Endometrium (tissue), 2 donors: Measurements from ENCODE around the gene CDC27.
"Not testable (repeated sequence)": the region's sequence is repeated elsewhere in the genome, so short reads cannot be mapped to it uniquely, and the experiment has no call there.

Experiments used
- FAIRE-seq: peaks from 2 replicates; lab custom pipeline; 2012; peaks lifted over from hg19 to GRCh38; lab: Jason Lieb, UNC
- donor health status: control.
- donor health status: control.

CDC27 gene

DNA sequence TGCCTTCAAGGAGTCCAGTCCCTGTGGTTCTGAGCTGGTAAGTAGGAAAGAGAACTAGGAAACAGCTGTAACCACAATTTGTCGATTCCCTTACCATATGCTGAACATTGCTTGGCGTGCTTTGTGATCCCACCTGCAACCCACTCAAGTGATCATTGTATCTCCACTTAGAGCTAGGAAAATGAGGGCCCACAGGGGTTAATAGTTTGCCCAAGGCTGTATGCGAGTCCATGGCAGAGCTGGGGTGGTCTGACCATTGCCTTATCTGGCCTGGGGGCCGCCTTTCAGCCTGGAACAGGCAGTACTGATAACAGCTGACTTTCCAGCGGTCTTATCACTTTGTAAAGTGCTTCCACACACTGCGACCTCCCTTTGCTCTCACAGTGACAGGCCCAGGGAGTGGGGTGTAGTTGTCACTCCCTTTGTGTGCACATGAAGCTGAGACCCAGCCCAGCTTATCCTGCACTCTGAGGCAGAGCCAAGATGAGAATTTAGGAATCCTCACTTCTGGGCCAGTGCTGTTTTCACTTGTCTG is 29.9 kb upstream of the CDC27 start:
- FAIRE-seq, result no peak

DNA sequence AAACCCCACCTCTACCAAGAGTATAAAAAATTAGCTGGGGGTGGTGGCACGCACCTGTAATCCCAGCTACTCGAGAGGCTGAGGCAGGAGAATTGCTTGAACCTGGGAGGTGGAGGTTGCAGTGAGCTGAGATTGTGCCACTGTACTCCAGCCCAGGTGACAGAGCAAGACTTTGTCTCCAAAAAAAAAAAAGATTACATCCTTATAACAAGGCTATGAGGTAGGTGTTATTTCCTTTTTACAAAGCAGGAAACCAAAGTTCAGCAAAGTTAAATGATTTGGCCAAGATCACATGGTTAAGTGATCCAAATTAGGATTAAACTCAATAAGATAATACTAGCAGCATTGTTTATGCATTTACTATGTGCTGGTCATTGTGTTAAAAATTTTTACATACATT is 28.2 kb upstream of the CDC27 start:
- FAIRE-seq, result not testable (repeated sequence)

DNA sequence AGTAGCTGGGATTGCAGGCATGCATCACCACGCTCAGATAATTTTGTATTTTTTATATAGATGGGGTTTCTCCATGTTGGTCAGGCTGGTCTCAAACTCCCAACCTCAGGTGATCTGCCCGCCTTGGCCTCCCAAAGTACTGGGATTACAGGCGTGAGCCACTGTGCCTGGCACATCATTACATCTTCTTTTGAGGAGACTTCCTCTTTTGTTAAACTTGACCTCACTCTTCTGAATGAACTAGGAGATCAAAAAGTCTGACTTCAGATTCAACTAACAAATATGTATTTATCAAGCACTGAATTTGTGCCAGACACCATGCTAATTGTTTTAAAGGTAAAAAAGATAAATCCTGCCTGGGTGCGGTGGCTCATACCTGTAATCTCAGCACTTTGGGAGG is 27.7 kb upstream of the CDC27 start:
- not testable (repeated sequence) for FAIRE-seq

DNA sequence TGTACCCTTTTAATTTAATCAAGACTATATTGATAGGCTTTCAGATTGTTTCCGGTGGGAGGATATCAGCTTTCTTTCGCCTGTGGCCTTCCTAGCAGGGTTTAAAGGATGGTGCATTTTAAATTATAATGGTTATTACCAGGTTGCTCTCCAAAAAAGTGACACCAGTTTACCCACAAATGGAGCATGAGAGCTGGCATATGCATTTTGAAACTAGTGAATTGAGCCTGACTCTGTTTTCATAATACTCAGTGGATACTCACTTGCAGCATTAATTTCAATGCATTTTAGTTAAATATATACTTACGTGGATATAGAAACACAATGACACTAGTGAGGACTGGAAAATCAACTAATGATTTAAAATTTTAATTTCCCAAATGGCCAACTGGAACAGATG is 25.8 kb upstream of the CDC27 start:
- FAIRE-seq, result no peak

DNA sequence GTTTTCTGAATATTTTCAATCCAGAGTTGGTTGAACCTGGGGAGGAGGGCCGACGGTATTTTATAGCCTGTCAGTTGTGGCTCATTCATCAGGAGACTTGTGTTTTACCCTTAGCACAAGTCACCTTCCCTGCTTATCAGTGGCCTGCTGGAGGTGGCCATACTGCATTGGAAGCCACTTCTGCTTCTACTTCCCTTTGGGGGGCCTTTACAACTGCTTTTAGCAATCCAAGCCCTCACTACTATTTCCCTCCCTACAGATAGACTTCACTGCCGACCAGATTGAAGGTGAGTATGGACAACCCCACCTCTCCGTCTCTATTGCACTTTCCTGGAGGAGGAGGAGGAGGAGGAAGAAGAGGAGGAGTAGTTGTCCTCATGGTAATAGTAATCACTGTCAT is 24.4 kb upstream of the CDC27 start:
- FAIRE-seq, result no peak

DNA sequence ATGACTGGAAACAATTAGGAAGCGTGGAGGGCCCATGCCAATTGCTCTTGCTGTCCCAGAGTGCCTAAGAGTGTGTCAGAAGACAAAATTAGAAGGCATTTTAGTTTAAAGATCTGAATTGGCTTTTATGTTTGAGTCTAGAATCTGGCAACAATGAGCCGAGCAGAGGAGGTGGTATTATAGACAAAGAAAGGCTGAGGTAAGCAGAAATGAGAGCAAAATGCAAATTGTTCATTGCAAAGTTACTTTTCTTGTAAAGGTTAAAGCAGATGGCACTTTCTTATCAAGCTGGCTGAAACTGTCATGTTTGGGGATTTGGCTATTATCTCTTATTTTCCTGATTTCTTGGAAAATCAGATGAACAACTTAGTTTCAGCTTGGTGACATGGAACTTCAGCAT is 23.4 kb upstream of the CDC27 start:
- FAIRE-seq, result no peak

DNA sequence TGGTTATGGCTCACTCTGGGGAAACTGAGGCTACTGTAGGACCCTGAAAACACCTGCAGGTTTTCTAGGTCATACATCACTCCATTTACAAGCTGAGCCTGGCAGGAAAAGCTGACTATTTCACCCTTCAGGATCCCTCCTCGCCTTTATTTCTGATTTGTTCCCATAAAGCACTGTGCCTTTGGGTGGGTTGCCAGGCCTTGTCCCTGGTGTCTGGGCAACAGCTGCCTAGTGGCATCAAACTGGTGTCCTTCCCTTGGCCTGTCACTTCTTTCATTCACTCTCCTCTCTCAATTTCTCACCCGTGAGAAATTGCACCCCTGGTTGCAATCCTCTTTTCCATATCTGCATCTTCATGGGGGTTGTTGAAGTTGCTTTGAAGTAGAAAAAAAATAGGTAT is 21.7 kb upstream of the CDC27 start:
- FAIRE-seq, result no peak

DNA sequence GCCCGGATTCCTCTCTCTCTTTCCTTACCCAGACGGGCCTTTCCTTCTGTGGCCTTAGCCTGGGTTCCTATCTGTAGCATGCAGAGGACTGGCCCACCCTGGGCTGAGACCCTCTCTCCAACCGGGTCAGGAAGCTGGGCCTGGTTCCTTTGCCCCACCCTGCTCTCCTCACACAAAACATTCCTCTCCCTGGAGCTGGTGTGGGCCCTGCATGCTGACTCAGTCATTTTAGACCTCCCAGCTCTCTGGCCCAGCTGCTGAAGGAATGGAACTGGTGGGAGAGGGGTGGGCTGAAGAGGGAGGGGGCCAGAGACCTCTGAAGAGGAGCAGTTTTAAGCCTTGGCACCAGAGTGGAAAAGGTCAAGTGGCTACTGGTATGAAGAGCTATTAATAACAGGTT is 21.0 kb upstream of the CDC27 start:
- no peak for FAIRE-seq

DNA sequence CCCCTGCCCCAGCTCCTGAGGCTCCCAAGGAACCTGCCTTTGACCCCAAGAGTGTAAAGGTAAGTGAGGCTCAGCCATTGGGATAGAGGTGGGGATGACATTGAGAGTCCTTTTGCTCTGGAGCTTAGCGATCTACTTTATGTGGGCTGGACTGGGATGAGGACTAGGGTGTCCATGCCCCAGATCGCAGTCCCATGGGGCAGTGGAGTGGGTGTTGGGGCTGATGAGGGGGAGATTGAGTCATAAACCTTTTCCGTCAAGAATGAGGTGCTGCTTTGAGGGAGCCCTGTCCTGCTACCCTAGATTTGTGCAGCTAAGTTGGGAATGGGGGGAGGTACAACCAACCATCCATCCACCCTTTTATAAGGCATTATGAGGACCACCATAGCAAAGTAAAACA is 20.4 kb upstream of the CDC27 start:
- no peak for FAIRE-seq

DNA sequence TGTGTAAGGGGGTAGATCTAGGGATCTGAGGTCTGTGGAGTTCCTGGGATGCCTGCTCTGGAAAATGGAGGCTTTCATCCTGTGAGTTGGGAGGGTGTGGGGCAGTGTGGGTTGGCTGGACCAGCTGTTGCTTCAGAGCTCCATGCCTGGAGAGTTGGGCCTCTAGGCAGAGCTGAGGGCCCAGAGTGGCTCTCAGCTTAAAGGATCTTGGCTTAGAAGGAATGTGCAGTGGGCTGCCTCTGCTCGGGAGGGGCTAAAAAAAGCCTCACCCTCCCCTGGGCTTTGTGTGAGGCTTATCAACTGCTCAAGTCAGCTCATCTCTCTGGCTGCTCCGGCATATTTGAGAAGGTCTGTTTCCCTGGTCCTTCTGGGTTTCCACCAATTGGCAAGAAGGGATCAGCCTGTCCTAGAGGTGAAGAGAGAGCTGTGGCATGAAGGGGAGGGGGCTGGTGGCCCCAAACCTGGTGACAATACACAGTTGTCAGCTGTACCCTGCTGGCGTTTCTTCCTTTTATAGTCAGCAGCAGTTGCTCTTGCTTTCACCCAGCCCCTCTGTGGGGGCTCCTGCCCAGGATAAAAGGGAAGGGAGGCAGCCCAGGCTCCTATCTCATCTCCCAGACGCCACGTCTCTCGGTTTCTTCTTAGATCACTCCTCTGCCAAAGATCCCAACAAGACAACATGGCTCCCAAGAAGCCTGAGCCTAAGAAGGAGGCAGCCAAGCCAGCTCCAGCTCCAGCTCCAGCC is 19.8 kb upstream of the CDC27 start, which contains the start of gene MYL4:
Gene MYL4 (plus strand): TSS at position 605 of the 745 bp plus-strand sequence. CDS start 75 bp downstream, at position 680.
- no peak for FAIRE-seq

DNA sequence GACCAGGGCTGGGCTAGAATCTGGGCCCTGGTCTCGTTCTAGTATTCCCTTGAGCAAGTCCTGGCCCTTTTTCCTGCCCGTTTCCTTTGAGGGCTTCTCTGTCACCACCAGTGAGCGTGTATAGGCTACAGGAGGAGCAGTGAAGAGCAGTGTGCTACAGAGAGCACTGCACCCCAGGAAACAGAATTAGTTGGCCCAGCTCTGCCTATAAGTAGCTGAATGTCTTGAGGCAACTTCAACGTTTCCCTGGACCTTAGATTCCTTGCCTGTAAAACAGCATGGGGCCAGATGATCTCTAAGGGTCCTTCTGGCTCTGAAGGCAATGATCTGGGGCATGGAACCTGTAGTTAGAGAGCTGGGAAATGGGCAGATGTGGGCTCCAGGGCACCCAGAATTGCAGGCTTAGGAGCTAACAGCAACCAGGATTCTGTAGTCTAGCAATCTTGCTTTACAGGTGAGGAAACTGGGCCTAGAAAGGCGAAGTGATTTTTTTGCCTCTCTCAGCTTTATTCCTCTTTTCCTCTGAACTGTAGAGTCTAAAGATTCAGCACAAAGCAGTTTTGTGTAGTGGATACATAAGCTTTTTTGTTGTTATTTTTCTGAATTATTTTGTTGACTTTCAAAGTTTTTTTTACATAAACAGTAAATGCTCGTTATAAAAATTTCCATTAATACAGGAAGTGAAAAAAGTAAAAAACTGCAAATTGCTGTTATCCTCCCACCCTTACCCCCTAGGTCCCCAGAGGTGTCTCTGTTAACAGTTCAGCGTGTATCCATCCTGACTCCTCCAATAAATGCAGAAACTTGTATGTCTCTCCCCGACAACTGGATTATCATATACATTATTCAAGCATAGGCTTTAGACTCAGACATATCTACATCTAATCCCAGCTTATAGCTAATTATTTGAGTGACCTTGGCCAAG is 18.3 kb upstream of the CDC27 start:
- no peak for FAIRE-seq

DNA sequence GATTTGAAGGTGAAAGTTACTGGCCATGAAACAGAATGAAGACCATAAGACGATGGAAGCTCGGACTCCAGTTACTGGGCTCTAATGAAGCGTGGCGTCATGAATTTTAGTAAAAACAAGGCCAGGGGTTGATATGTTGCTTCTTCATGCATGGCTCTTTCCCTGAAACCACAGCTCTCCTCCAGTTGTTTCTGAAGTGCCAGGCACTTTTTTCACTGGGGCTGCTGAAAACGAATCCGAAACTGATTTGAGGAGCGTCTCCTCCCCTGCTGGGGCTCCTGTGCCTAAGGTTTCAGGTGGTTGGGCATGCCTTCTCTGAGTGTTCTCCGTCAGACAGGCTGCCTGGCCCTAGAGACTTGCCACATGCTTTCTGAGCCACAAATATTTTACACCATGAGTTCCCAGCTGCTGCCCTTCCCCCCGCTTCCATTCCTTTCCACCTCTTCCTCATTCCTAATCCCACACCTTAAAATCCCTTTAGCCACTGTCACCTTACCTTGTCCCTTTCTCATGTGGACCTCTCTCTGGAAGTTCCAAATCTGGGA is 16.4 kb upstream of the CDC27 start:
- FAIRE-seq, result no peak

DNA sequence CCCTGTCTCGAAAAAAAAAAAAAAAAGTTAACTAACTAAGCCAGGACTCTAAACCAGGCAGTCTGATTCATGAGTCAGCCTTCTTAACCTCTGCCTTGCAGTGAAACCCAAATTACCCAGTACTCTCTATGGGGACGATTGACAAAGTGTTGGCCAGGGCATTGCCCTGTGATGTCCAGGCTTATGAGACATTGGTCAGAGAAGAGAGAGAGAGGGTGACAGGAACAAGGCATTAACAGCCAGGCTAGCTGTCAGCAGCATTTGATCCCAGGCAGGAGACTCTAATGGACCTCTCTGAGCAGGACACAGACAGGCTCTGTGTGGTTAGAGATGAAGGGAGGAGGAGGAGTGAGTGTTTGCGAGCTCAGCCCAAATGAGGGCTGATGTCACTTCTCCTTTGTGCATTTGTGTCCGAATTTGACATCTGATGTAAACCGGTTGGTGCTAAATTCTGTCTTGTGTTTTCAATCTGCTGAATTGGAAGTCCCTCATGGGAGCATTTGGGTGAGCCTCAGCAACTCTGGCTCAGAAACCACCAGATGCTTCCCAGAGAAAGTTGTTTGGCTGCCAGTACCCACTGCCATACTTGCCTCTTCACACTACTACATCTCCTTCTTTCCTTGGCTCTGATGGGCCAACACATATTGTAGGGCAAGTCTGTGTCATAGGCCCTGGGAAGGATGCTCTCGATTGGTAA is 15.8 kb upstream of the CDC27 start:
- no peak for FAIRE-seq

DNA sequence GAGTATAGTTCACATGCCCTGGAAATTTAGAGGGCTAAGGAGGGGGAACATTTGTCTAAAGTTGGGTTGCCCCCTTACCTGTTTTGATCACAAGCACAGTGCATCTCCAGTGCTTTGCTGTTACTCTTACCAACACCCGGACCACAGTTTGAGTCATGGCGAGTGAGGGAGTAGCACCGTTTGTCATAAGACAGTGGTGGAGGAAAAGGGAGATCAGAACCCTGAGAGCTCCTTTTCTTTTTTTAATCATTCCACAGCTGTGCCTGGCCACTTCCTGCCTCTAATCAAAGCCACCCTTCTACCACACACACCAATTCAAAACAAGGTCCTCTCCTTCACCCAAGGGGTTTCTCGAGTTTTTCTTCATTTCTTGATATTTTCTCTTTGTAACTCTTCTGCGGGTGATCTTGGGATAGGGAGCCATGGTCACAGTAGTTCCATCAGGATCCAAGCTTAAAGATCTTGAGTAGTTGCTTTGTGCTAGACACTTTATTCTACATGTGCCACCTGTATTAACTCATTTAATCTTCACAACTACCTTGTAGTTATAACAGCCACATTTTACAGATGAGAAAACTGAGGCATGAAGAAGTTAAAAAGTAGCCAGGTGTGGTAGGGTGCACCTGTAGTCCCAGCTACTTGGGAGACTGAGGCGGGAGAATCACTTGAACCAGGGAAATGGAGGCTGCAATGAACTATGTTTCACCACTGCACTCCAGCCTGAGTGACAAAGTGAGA is 15.1 kb upstream of the CDC27 start:
- no peak for FAIRE-seq

DNA sequence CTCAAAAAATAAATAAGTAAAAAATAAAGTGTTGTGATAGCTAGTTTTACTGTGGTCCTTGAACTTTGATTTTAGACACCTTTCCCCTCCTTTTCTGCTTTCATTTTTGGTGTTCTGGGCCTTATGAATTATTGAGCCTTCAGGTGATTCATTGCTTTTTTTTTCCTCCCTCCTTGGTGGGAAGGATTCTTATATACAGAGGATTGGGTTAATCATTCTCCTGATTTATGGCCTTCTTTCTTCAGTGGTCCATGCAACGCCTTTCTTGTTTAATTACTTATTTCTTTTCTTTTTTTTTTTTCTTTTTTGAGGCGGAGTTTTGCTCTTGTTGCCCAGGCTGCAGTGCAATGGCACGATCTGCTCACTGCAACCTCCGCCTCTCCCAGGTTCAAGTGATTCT is 12.1 kb upstream of the CDC27 start:
- FAIRE-seq, result no peak

DNA sequence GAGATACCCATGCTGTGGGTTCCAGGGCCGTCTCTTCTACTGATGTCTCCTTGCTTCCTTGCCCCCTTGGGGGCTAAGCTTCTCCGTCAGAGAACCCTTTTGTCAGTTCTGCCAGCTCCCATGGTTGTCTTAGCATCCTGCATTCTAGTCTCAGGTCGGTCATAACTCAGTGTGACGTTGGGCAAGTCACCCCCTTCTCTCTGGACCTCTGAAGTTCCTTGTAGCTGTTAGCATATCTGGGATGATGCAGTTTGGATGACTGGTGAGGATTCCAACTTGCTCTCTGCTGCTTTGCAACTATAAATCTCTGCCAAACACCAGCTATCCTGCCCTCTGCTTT is 11.2 kb upstream of the CDC27 start:
- FAIRE-seq, result no peak

DNA sequence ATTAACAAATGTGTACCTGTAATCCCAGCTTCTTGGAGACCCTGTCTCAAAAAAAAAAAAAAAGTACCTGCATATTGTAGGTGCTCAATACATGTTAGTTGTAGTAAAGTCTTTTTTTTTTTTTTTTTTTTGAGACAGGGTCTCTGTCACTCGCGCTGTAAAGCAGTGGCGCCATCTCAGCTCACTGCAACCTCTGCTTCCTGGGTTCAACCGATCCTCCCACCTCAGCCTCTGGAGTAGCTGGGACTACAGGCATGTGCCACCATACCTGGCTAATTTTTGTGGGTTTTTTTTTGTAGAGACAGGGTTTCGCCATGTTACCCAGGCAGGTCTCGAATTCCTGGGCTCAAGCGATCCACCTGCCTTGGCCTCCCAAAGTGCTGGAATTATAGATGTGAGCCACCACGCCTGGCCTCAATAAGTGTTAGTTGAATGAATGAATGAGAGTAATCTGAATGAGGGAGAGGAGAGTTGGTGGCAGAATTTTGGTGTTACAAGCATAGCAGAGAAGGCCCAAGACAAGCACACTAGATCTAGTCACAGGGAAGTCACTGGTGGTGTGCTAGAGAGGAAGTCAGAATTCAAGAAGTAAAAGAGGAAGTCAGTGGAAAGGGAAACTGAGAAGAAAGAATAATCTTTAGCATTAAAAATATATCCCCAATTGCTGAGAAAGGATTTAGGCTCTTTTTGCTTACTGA is 10.7 kb upstream of the CDC27 start:
- no peak for FAIRE-seq

DNA sequence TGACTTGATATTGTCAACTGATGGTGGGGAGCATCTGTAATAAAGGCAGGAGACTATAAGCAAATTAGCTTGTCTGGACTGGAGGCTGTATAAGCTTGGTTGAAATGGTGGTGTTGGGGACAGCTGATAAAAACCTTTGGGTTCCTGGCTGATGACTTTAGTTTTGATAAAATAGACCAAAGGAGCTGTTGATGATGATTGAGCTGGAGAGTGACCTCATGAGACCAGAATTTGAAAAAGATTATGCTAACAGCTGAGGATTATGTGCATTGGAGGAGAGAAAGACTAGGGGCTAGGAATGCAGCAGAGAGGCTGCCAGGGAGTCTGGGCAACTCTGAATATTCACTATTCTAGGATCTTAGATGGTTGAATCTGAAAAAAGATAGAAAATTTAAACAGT is 8.7 kb upstream of the CDC27 start:
- FAIRE-seq, result no peak

DNA sequence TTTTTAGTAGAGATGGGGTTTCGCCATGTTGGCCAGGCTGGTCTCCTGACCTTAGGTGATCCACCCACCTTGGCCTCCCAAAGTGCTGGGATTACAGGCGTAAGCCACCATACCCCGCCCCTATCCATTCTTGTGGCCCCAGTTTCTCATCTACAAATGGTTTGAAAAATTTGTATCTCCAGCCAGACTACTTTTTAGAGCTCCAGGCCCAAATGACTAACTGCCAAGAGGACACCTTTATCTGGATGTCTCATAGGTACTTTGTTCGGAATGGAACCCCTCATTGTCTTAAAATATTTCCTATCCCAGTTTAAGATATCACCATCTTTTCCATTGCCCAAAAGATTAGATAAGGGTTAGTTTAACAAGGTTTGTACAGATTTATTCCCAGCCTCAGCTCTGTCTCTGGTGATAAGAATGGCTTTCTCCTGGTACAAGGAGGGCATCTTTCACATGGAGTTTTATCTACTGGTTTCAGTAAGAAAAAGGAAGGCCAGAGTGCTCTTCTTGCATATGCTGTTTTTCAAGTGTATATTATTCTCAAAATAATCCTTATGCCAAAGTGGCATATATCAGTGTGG is 4.9 kb upstream of the CDC27 start:
- no peak for FAIRE-seq

DNA sequence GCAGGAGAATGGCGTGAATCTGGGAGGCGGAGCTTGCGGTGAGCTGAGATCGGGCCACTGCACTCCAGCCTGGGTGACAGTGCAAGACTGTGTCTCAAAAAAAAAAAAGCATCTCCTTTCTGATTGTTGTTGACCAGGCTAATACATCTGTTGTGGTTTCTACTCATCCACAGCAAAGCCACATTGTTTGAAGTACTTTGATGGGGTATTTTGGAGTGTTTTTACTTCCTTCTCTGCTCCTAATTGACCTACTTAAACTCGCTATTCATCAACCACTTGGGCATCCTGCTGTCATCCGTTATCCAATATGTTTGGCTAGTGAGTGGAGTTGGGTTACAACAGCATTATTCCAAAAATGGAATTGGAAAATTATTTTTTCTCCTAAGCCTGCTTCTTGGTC is 3.5 kb upstream of the CDC27 start:
- no peak for FAIRE-seq

DNA sequence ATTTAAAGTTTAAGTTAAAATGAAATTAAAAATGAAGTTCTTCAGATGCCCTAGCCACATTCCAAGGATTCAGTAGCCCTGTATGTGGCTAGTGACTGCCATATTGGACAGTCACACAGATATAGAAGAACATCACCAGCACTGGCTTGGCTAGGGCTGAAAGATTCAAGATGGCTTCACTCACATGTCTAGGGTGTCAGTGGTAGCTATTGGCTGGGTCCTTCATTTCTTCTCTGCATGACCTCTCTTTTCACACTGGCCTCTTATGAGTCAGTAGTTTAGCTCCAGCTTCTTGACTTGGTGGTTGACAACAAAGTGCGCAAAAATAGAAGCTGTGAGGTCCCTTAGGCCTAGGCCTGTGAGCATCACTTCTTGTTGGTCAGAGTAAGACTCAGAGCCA is 1.7 kb upstream of the CDC27 start:
- no peak for FAIRE-seq
